ENCODE data around the gene DOCK8. TPM values are rescaled to one million over a fixed set of nuclear protein-coding genes. Genes with fewer than 3 reads are reported as not detected.

Gene DOCK8
- total RNA-seq, 2 experiments from 2014 or later: 270 to 283 TPM

DNA sequence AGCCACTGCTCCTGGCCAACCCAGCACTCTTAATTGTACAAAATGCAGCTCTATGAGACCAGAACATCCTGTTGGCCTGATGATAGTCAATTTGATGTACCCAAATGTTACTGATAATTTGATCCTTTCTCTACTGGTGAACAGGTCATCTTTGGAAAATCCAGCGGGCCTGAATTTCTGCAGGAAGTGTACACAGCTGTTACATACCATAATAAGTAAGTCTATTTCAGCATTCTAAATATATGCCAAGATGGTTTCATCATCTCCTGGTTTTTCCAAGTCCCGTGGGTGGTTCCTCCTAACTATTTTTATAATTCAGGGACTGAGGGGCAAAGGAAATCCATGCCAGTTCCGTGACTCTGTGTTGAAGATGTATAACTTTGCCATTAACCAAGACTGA lies 155.4 kb downstream of the DOCK8 start:
- ChIA-PET CTCF (no interaction called here), POLR2A (no interaction called here)
- peaks cover 2% of the 10 kb centered on the region for H3K4me1 Mint-ChIP-seq
- no peaks in the 10 kb centered on the region for H3K27me3 Mint-ChIP-seq
- H3K36me3 Mint-ChIP-seq (ENCODE audit: low read depth): peaks cover 85% of the 10 kb centered on the region
- H3K9me3 Mint-ChIP-seq: no peaks in the 10 kb centered on the region
- no peak overlapping the region for H3K4me3 Mint-ChIP-seq
- DNase-seq: no peak
- no peak overlapping the region for H3K27ac Mint-ChIP-seq

DNA sequence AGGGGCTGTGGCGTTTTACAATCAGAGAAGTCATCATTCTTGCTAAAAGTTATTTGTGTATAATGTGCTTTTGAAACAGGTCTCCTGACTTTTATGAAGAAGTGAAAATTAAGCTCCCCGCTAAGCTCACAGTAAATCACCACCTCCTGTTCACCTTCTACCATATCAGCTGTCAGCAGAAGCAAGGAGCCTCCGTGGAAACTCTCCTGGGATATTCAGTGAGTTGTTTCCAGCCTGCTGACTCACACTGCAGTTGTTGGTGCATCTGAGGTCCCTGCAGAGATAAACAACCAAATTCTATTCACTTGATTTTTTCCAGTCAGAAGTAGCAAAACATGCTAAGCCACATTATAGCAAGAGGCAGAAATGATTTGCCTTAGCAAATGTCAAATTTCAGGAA lies 156.7 kb downstream of the DOCK8 start:
- Mint-ChIP-seq H3K4me1 (peaks cover 2% of the 10 kb centered on the region), H3K27me3 (no peaks in the 10 kb centered on the region), H3K9me3 (no peaks in the 10 kb centered on the region), H3K36me3 (ENCODE audit: low read depth) (peaks cover 83% of the 10 kb centered on the region), H3K4me3 (no peak overlapping the region), H3K27ac (no peak overlapping the region)
- DNase-seq: no peak
- ChIA-PET CTCF (interaction anchor here (0.7 to 1.5 kb wide), 3 partner anchors 9 to 20 kb away, joined by 3 to 4 read pairs (median 3); no protein-coding TSS in a partner anchor), POLR2A (no interaction called here)

DNA sequence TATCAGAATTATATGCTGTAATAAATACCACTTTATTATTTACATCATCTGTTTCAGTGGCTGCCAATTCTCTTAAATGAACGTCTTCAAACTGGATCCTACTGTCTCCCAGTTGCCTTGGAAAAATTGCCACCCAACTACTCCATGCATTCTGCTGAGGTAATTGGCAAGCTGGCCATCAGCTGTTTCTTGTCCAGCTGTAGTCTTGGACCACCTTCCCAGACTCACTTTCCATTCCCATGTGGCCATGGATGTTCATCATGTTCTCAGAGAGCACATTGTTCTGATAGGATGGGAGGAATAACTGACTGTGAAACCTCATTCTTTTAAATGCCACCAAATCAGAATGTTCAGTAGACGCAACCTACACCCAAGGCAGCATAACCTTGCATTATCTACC lies 157.5 kb downstream of the DOCK8 start:
- no peaks in the 10 kb centered on the region for H3K27me3 Mint-ChIP-seq
- H3K27ac Mint-ChIP-seq: peak overlapping the region; percentile 37
- DNase-seq: no peak
- ChIA-PET POLR2A (no interaction called here), CTCF (interaction anchor here (0.7 to 1.5 kb wide), 3 partner anchors 10 to 21 kb away, joined by 3 to 4 read pairs (median 3); no protein-coding TSS in a partner anchor)
- H3K9me3 Mint-ChIP-seq: no peaks in the 10 kb centered on the region
- peaks cover 83% of the 10 kb centered on the region for H3K36me3 Mint-ChIP-seq (ENCODE audit: low read depth)
- H3K4me3 Mint-ChIP-seq: no peak overlapping the region
- H3K4me1 Mint-ChIP-seq: peaks cover 2% of the 10 kb centered on the region

DNA sequence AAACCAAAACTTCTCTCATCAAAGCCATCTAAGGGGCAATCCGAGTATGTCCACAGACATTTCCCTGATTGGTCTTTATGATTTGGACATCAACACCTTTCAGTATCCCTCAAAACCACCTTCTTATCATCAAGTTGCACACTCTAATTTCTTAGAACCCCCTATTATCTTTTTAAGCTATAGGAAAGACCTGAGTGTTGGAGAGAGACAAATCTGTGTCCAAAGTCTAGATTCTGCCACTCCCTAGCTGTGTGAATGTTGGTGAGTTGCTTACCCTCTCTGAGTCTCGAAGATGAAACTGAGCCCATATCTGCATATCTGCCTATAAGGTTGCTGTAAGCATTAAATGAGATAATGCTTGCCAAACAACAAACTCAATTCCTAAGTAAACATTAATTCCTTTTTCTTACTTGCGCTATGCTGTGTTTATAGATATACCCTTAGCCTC lies 159.1 kb downstream of the DOCK8 start:
- CTCF ChIA-PET: no interaction called here
- Mint-ChIP-seq H3K9me3 (no peaks in the 10 kb centered on the region), H3K4me1 (peaks cover 10% of the 10 kb centered on the region), H3K27ac (no peak overlapping the region), H3K36me3 (ENCODE audit: low read depth) (peaks cover 78% of the 10 kb centered on the region), H3K4me3 (no peak overlapping the region), H3K27me3 (no peaks in the 10 kb centered on the region)
- POLR2A ChIA-PET: interaction anchor here (0.6 kb wide), 1 partner anchor 632 kb away, joined by 4 read pairs; no protein-coding TSS in a partner anchor
- no peak for DNase-seq

DNA sequence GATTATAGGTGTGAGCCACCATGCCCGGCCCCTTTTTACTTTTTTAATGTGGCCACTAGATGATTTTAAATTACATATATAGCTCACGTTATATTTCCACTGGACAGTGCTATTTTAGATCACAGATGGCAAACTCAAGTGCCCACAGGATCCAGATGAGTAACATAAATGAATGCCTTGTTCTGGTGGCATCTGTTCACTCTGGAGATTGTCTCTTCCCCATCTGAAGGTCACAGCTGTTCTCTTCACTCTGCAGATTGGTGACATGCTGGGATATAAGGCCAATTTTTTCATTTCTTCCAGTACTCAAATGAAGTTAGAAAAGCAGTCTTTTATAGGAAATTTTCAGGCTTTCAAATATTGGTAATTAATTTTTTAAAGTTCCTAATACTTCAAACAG lies 160.1 kb downstream of the DOCK8 start:
- no peak for DNase-seq
- Mint-ChIP-seq H3K27me3 (no peaks in the 10 kb centered on the region), H3K9me3 (no peaks in the 10 kb centered on the region), H3K4me1 (peaks cover 10% of the 10 kb centered on the region), H3K27ac (no peak overlapping the region), H3K36me3 (ENCODE audit: low read depth) (peaks cover 78% of the 10 kb centered on the region), H3K4me3 (no peak overlapping the region)
- ChIA-PET POLR2A (interaction anchor here (0.6 kb wide), 1 partner anchor 631 kb away, joined by 4 read pairs; no protein-coding TSS in a partner anchor), CTCF (no interaction called here)

DNA sequence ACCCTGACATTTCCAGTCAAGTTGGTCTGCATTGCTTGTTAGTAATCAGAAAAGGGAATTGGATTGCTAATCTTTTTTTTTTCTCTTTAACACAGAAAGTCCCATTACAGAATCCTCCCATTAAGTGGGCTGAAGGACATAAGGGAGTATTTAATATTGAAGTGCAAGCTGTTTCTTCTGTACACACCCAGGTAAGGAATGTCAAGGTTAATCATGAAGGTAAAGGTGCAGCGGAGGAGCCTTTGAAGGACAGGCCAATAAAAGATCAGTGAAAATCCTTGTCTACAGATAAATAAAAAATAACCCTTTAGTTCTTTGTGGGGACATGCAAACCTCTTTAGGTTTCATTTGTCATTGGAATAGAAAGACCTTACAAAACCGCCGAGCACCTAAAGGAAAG lies 161.4 kb downstream of the DOCK8 start:
- Mint-ChIP-seq H3K27ac (no peak overlapping the region), H3K9me3 (no peaks in the 10 kb centered on the region), H3K4me3 (no peak overlapping the region), H3K4me1 (peaks cover 10% of the 10 kb centered on the region), H3K27me3 (no peaks in the 10 kb centered on the region), H3K36me3 (ENCODE audit: low read depth) (peaks cover 69% of the 10 kb centered on the region)
- no peak for DNase-seq
- CTCF ChIA-PET: interaction anchor here (1.9 kb wide), 1 partner anchor 12 kb away, joined by 4 read pairs; no protein-coding TSS in a partner anchor
- POLR2A ChIA-PET: no interaction called here

DNA sequence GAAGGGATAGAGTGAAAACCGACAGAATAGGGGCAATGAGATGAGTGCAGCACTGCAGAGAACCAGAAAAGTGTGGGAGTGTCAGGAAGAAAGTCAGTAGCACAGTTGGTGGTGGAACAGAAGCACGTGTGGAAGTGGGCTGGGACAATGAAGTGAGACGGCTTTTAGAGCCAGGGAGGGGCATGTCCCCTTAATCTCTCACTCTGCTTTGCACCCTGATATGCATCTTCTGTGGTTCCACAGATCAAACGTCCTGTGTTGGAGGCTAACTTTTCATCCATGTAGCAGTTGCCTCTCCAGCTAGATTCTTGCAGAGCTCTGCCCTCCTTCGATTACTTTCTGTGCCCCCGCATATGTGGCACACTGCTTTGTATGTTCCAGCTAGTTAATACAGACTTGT lies 163.6 kb downstream of the DOCK8 start:
- H3K27me3 Mint-ChIP-seq: no peaks in the 10 kb centered on the region
- peak overlapping the region; percentile 26 for H3K27ac Mint-ChIP-seq

DNA sequence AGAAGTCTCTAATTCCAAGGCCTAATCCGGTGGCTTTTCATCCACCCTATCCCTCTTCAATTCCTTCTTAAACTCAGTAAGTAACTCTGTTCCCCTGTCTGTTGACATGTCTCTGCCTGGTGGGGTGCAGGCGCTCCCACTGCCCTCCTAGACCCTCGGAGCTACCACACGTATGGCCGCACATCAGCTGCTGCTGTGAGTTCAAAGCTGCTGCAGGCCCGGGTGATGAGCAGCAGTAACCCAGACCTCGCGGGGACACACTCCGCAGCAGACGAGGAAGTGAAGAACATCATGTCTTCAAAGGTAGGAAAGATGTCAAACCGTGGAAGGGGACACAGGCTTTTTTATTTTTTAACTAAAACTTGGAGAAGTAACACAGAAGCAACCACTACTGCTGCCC lies 167.7 kb downstream of the DOCK8 start:
- Mint-ChIP-seq H3K36me3 (ENCODE audit: low read depth) (peaks cover 53% of the 10 kb centered on the region), H3K27ac (no peak overlapping the region), H3K9me3 (no peaks in the 10 kb centered on the region), H3K4me1 (peaks cover 8% of the 10 kb centered on the region), H3K4me3 (no peak overlapping the region), H3K27me3 (no peaks in the 10 kb centered on the region)
- ChIA-PET POLR2A (interaction anchor here (0.6 kb wide), 1 partner anchor 163 kb away, joined by 3 read pairs; no protein-coding TSS in a partner anchor), CTCF (interaction anchor here (1.0 to 1.4 kb wide), 3 partner anchors 11 to 168 kb away, joined by 3 read pairs; partner anchors contain the start of gene DOCK8)
- DNase-seq: no peak

More for the DNA sequence above, 163.6 kb downstream of the DOCK8 start:
- Mint-ChIP-seq H3K4me1 (peaks cover 10% of the 10 kb centered on the region), H3K9me3 (no peaks in the 10 kb centered on the region), H3K36me3 (ENCODE audit: low read depth) (peaks cover 59% of the 10 kb centered on the region), H3K4me3 (no peak overlapping the region)
- ChIA-PET CTCF (interaction anchor here (0.9 to 1.3 kb wide), 2 partner anchors 23 to 38 kb away, joined by 3 read pairs; no protein-coding TSS in a partner anchor), POLR2A (no interaction called here)
- DNase-seq: no peak

DNA sequence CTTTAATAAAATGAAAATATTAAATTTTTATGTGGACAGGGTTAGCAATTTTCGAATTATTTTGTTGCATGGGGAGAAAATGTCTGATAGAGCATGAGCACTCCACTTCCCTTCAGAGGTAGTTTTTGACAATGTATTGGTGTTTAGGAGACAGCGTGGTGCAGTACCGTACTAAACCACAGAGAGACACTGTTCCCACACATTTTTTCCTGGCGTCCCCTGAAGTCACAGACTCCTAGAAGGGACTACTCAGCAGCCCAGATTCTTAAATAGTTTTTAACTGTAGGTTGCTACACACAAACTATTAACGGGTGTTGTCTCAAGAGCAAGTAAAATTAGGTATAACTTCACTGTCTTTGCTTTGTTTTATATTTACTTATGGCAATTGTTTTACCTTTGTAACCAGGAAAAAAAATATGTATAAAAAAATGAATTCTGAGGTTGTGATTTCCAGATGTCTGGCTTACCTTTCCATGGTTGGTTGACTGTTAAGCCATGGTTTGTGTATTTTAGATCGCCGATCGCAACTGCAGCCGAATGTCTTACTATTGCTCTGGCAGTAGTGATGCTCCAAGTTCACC lies 171.2 kb downstream of the DOCK8 start:
- H3K4me3 Mint-ChIP-seq: no peak overlapping the region
- no peaks in the 10 kb centered on the region for H3K9me3 Mint-ChIP-seq
- no peak for DNase-seq
- H3K27me3 Mint-ChIP-seq: no peaks in the 10 kb centered on the region
- peaks cover 63% of the 10 kb centered on the region for H3K36me3 Mint-ChIP-seq (ENCODE audit: low read depth)
- H3K27ac Mint-ChIP-seq: no peak overlapping the region
- POLR2A ChIA-PET: no interaction called here
- H3K4me1 Mint-ChIP-seq: no peaks in the 10 kb centered on the region
- CTCF ChIA-PET: no interaction called here

DNA sequence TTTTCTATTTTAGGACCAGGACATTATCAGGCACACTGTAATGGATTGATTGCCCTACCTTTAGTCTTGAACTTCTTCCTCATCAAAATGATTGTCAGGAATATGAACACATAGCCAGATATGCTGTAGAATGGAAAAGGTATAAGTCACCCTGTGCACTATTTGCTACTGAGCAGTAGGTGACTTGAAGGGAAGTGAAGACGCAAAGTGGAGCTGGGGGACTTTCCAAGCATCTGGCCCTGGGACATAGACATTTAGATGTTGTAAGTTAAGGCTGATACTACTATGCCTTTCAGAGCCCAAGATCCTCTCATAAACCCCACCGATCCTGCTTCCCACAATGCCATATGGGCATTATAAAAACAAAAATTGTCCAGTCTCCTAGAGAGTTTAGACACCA lies 174.5 kb downstream of the DOCK8 start:
- H3K27ac Mint-ChIP-seq: no peak overlapping the region
- POLR2A ChIA-PET: no interaction called here
- H3K27me3 Mint-ChIP-seq: no peaks in the 10 kb centered on the region
- no peak overlapping the region for H3K4me3 Mint-ChIP-seq
- H3K4me1 Mint-ChIP-seq: no peaks in the 10 kb centered on the region
- CTCF ChIA-PET: no interaction called here
- H3K36me3 Mint-ChIP-seq (ENCODE audit: low read depth): peaks cover 76% of the 10 kb centered on the region
- DNase-seq: no peak
- H3K9me3 Mint-ChIP-seq: no peaks in the 10 kb centered on the region

DNA sequence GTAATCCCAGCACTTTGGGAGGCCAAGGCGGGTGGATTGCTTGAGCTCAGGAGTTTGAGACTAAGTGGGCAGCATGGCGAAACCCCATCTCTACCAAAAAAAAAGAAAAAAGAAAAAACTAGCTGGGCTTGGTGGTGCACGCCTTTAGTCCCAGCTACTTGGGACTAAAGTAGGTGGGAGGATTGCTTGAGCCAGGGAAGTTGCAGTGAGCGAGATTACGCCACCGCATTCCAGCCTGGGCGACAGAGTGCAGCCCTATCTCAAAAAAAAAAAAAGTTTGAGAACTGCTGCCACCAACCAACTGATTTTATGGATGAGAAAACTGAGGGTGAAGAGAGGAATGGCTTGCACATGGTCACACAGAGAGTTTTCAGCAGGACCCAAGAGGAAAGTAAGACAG lies 175.1 kb downstream of the DOCK8 start:
- no peak overlapping the region for H3K4me3 Mint-ChIP-seq
- no peak for DNase-seq
- H3K36me3 Mint-ChIP-seq (ENCODE audit: low read depth): peaks cover 76% of the 10 kb centered on the region
- no peaks in the 10 kb centered on the region for H3K9me3 Mint-ChIP-seq
- no peak overlapping the region for H3K27ac Mint-ChIP-seq
- CTCF ChIA-PET: no interaction called here
- H3K27me3 Mint-ChIP-seq: no peaks in the 10 kb centered on the region
- H3K4me1 Mint-ChIP-seq: no peaks in the 10 kb centered on the region
- POLR2A ChIA-PET: no interaction called here

DNA sequence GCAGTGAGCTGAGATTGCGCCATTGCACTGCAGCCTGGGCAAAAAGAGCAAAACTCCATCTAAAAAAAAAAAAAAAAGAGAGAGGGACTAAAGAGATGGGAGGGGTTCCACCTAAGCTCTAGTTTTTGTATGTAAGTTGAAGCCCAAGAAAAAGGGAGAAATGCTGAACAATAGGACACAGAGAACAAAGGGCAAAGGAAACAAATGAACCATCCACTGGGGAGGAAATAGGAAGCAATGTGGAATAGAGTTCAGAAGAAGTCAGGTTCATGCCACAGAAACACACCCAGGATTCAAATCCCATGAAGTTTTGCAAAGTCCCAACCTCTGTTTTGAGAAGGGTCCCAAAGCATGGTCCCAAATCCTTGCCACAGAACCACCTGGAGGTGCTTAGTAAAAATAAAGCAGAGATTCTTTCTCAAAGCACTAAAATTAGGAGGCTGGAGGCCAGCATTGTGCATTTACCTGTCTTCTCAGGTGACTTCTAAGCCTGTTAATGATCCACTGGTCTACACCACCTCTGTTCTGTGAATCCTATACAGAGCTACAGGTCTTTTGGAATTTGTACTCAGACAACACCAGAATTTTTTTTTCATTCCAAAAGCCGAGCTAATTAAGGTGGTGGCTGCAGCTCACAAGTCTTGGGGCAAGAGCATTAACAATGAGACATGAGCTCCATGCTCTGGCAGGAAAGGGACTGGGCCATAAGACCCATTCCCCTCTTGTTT lies 177.6 kb downstream of the DOCK8 start:
- peaks cover 78% of the 10 kb centered on the region for H3K36me3 Mint-ChIP-seq (ENCODE audit: low read depth)
- H3K4me1 Mint-ChIP-seq: no peaks in the 10 kb centered on the region
- ChIA-PET CTCF (interaction anchor here (1.0 kb wide), 1 partner anchor 52 kb away, joined by 3 read pairs; no protein-coding TSS in a partner anchor), POLR2A (interaction anchor here (0.5 kb wide), 1 partner anchor 333 kb away, joined by 6 read pairs; no protein-coding TSS in a partner anchor)
- no peaks in the 10 kb centered on the region for H3K9me3 Mint-ChIP-seq
- no peaks in the 10 kb centered on the region for H3K27me3 Mint-ChIP-seq
- no peak for DNase-seq
- H3K27ac Mint-ChIP-seq: no peak overlapping the region
- H3K4me3 Mint-ChIP-seq: no peak overlapping the region

DNA sequence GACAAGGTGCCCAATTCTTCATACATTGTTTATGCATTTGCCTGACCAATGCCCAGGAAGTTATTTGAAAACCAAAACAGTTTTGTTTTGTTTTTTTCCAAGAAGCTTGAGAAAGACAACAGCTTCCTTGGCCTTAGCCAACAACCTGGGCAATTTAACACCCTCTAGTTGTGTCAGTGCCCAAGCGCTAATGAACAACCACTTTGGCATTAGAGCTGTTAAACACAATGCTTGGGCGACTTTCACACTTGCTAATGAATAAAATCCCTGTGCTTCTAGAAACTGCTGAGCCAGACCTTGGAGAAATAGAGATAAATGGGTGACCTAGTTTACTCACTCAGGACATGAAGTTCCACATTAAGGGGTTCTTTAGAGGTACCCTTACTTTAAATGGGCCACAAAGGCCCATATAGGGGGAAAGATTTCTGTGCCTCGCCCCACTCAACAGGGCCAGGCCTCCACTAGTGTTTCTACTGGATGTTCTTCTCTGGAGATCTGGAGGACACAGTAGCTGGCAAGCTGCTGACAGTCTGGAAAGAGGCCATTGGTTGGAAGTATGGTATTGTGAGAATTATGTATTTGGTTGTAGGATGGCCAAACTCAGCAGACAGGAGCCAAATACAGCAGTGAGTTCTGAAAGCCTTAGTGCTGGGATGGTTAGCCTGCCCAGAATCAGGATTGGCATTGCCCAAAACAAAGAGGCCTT lies 179.8 kb downstream of the DOCK8 start:
- Mint-ChIP-seq H3K36me3 (ENCODE audit: low read depth) (peaks cover 78% of the 10 kb centered on the region), H3K4me3 (no peak overlapping the region), H3K27me3 (no peaks in the 10 kb centered on the region), H3K4me1 (no peaks in the 10 kb centered on the region), H3K9me3 (no peaks in the 10 kb centered on the region), H3K27ac (no peak overlapping the region)
- ChIA-PET CTCF (no interaction called here), POLR2A (no interaction called here)
- DNase-seq: no peak
